ENCODE results near the gene UBA52.

The UBA52 gene

GRCh38 chr19:18606281-18607225 lies 34.9 kb downstream of the UBA52 start, which contains the start of gene CRLF1:
TSS of gene CRLF1 (minus strand) at chr19:18606799. CDS start at chr19:18606656, 143 bp downstream.
- DNase-seq (ENCODE audit: low read depth in 1 of 2, low spot score in 1 of 2): no peak
- Histone ChIP-seq H3K27me3 (ENCODE audit: insufficient read depth, poor library complexity, severe bottlenecking) (peaks cover 71% of the 10 kb centered on the region), H3K27ac (replicated peaks) (no peak within 1 kb of the TSS), H3K4me3 (replicated peaks; ENCODE audit: insufficient read depth, low read length) (no peak within 1 kb of the TSS)
- no peak for TF ChIP-seq GABPA (IDR thresholded peaks at IDR 0.05; ENCODE audit: low read depth)
- no peak for TF ChIP-seq SPI1 (IDR thresholded peaks at IDR 0.05; ENCODE audit: borderline replicate concordance, low read depth)
- TF ChIP-seq, protein P1, sequence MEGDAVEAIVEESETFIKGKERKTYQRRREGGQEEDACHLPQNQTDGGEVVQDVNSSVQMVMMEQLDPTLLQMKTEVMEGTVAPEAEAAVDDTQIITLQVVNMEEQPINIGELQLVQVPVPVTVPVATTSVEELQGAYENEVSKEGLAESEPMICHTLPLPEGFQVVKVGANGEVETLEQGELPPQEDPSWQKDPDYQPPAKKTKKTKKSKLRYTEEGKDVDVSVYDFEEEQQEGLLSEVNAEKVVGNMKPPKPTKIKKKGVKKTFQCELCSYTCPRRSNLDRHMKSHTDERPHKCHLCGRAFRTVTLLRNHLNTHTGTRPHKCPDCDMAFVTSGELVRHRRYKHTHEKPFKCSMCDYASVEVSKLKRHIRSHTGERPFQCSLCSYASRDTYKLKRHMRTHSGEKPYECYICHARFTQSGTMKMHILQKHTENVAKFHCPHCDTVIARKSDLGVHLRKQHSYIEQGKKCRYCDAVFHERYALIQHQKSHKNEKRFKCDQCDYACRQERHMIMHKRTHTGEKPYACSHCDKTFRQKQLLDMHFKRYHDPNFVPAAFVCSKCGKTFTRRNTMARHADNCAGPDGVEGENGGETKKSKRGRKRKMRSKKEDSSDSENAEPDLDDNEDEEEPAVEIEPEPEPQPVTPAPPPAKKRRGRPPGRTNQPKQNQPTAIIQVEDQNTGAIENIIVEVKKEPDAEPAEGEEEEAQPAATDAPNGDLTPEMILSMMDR (IDR thresholded peaks at IDR 0.05; ENCODE audit: insufficient read depth, low read length): no peak
- TF ChIP-seq, protein P2, sequence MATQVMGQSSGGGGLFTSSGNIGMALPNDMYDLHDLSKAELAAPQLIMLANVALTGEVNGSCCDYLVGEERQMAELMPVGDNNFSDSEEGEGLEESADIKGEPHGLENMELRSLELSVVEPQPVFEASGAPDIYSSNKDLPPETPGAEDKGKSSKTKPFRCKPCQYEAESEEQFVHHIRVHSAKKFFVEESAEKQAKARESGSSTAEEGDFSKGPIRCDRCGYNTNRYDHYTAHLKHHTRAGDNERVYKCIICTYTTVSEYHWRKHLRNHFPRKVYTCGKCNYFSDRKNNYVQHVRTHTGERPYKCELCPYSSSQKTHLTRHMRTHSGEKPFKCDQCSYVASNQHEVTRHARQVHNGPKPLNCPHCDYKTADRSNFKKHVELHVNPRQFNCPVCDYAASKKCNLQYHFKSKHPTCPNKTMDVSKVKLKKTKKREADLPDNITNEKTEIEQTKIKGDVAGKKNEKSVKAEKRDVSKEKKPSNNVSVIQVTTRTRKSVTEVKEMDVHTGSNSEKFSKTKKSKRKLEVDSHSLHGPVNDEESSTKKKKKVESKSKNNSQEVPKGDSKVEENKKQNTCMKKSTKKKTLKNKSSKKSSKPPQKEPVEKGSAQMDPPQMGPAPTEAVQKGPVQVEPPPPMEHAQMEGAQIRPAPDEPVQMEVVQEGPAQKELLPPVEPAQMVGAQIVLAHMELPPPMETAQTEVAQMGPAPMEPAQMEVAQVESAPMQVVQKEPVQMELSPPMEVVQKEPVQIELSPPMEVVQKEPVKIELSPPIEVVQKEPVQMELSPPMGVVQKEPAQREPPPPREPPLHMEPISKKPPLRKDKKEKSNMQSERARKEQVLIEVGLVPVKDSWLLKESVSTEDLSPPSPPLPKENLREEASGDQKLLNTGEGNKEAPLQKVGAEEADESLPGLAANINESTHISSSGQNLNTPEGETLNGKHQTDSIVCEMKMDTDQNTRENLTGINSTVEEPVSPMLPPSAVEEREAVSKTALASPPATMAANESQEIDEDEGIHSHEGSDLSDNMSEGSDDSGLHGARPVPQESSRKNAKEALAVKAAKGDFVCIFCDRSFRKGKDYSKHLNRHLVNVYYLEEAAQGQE (IDR thresholded peaks at IDR 0.05; ENCODE audit: insufficient replicate concordance, low read depth): no peak

- no peak overlapping the region for H3K4me3 ChIP-seq (replicated peaks; ENCODE audit: insufficient read depth, low read length)
- no peak overlapping the region for H3K27ac ChIP-seq (replicated peaks)
- TF ChIP-seq, protein P1 (IDR thresholded peaks at IDR 0.05; ENCODE audit: insufficient read depth, low read length): no peak
- TF ChIP-seq POLR2AphosphoS5 (IDR thresholded peaks at IDR 0.05; ENCODE audit: low read depth) (no peak), GABPA (IDR thresholded peaks at IDR 0.05; ENCODE audit: low read depth) (no peak), SPI1 (IDR thresholded peaks at IDR 0.05; ENCODE audit: borderline replicate concordance, low read depth) (no peak)
- TF ChIP-seq, protein P2 (IDR thresholded peaks at IDR 0.05; ENCODE audit: insufficient replicate concordance, low read depth): no peak
- DNase-seq (ENCODE audit: low read depth in 1 of 2, low spot score in 1 of 2): no peak
- peaks cover 80% of the 10 kb centered on the region for H3K27me3 ChIP-seq (ENCODE audit: insufficient read depth, poor library complexity, severe bottlenecking)
Observed at GRCh38 chr19:18607226-18608101, 35.8 kb downstream of the UBA52 start.

- no peak for DNase-seq (ENCODE audit: low read depth in 1 of 2, low spot score in 1 of 2)
- TF ChIP-seq GABPA (IDR thresholded peaks at IDR 0.05; ENCODE audit: low read depth): no peak
- no peak for TF ChIP-seq POLR2AphosphoS5 (IDR thresholded peaks at IDR 0.05; ENCODE audit: low read depth)
- TF ChIP-seq, protein P2 (IDR thresholded peaks at IDR 0.05; ENCODE audit: insufficient replicate concordance, low read depth): no peak
- TF ChIP-seq SPI1 (IDR thresholded peaks at IDR 0.05; ENCODE audit: borderline replicate concordance, low read depth): no peak
- TF ChIP-seq, protein P1 (IDR thresholded peaks at IDR 0.05; ENCODE audit: insufficient read depth, low read length): no peak
- H3K27ac ChIP-seq (replicated peaks): no peak overlapping the region
- no peak overlapping the region for H3K4me3 ChIP-seq (replicated peaks; ENCODE audit: insufficient read depth, low read length)
- H3K27me3 ChIP-seq (ENCODE audit: insufficient read depth, poor library complexity, severe bottlenecking): peaks cover 81% of the 10 kb centered on the region
Observed at GRCh38 chr19:18608102-18608804, 36.6 kb downstream of the UBA52 start.

Data from HL-60 (cell line).